Mesendoderm (in vitro differentiated cells): ENCODE results near the gene BRMS1.

ENCODE experiments used
- DNase-seq: peaks from one replicate; pipeline ENCODE4 v3.0.0; 2013
- H2AK5ac ChIP-seq: 2 replicates; pipeline ENCODE4 v1.6.1; 2013; ENCODE audit warnings: low read length, inconsistent platforms
- H2BK120ac ChIP-seq: 2 replicates; pipeline ENCODE4 v1.6.1; 2013; ENCODE audit warnings: low read depth, mild to moderate bottlenecking, low read length, moderate library complexity, mixed read lengths
- H2BK15ac ChIP-seq: replicated peaks from 2 replicates; pipeline ENCODE4 v1.6.1; 2013; ENCODE audit warnings: low read depth, mild to moderate bottlenecking, moderate library complexity
- H2BK5ac ChIP-seq: 2 replicates; pipeline ENCODE4 v1.6.1; 2013; ENCODE audit warnings: low read length, inconsistent platforms
- H3K18ac ChIP-seq: 2 replicates; pipeline ENCODE4 v1.6.1; 2013; ENCODE audit warnings: mild to moderate bottlenecking, low read length, mixed read lengths
- H3K23ac ChIP-seq: one replicate; pipeline ENCODE4 v1.6.1; 2013; ENCODE audit warnings: low read length
- H3K27ac ChIP-seq: 2 replicates; pipeline ENCODE4 v1.5.1; 2013; ENCODE audit warnings: low read depth, mild to moderate bottlenecking, inconsistent platforms, low read length, moderate library complexity
- H3K27me3 ChIP-seq: 2 replicates; pipeline ENCODE4 v1.6.1; 2013; ENCODE audit warnings: low read length, control low read depth, mild to moderate bottlenecking, inconsistent platforms; ENCODE audit not compliant: insufficient read depth, poor library complexity
- H3K36me3 ChIP-seq: 2 replicates; pipeline ENCODE4 v1.6.1; 2013; ENCODE audit warnings: low read length, inconsistent platforms; ENCODE audit not compliant: control insufficient read depth, insufficient read depth
- H3K4ac ChIP-seq: one replicate; pipeline ENCODE4 v1.6.1; 2013; ENCODE audit warnings: low read depth, mild to moderate bottlenecking, low read length, moderate library complexity
- H3K4me1 ChIP-seq: 2 replicates; pipeline ENCODE4 v1.6.1; 2013; ENCODE audit warnings: low read depth, low read length, inconsistent platforms; ENCODE audit not compliant: control insufficient read depth
- H3K4me2 ChIP-seq: 2 replicates; pipeline ENCODE4 v1.6.1; 2013; ENCODE audit warnings: low read length
- H3K4me3 ChIP-seq: 2 replicates; pipeline ENCODE4 v1.5.1; 2013; ENCODE audit warnings: mild to moderate bottlenecking, low read length
- H3K56ac ChIP-seq: one replicate; pipeline ENCODE4 v1.6.1; 2013; ENCODE audit warnings: low read length
- H3K79me1 ChIP-seq: 2 replicates; pipeline ENCODE4 v1.6.1; 2013; ENCODE audit warnings: low read length, inconsistent platforms
- H3K79me2 ChIP-seq: 2 replicates; pipeline ENCODE4 v1.6.1; 2013; ENCODE audit warnings: mild to moderate bottlenecking, low read length; ENCODE audit not compliant: control insufficient read depth, insufficient read depth
- H3K9ac ChIP-seq: 2 replicates; pipeline ENCODE4 v1.6.1; 2013; ENCODE audit warnings: low read length, inconsistent platforms
- H4K5ac ChIP-seq: one replicate; pipeline ENCODE4 v1.6.1; 2013; ENCODE audit warnings: low read length
- H4K8ac ChIP-seq: one replicate; pipeline ENCODE4 v1.6.1; 2013; ENCODE audit warnings: low read depth, mild to moderate bottlenecking, control low read depth, low read length, moderate library complexity
- whole genome bisulfite sequencing: extraction: QIAGEN DNeasy Blood & Tissue Kit; methylation state at CpG from one replicate; pipeline ENCODE4 v1.1.7; 2013; ENCODE audit warnings: low lambda C conversion rate, missing lambda C conversion rate; ENCODE audit not compliant: insufficient coverage; ENCODE audit errors: extremely low coverage; 5-methylcytosine and 5-hydroxymethylcytosine counted together

The BRMS1 gene

GRCh38 chr11:66365166-66365565, 20.3 kb upstream of the BRMS1 start:
- Histone ChIP-seq H4K8ac (no peak overlapping the region), H2BK5ac (no peak overlapping the region), H3K36me3 (peaks cover 24% of the 10 kb centered on the region), H3K4ac (no peak overlapping the region), H4K5ac (no peak overlapping the region), H3K18ac (no peak overlapping the region), H2AK5ac (no peak overlapping the region), H3K4me3 (no peak overlapping the region), H3K79me2 (peaks cover 14% of the 10 kb centered on the region), H3K56ac (no peak overlapping the region), H3K4me2 (no peak overlapping the region), H2BK15ac (no peak overlapping the region), H2BK120ac (no peak overlapping the region), H3K23ac (no peak overlapping the region), H3K27ac (no peak overlapping the region), H3K79me1 (peaks cover 21% of the 10 kb centered on the region), H3K27me3 (no peaks in the 10 kb centered on the region), H3K4me1 (peaks cover 8% of the 10 kb centered on the region), H3K9ac (no peak overlapping the region)
- no peak for DNase-seq
- WGBS, result no CpG with 5 or more reads among the region's 6 CpGs

- Histone ChIP-seq H2BK120ac (no peak overlapping the region), H3K4ac (no peak overlapping the region), H2BK5ac (no peak overlapping the region), H3K18ac (no peak overlapping the region), H3K79me2 (peaks cover 4% of the 10 kb centered on the region), H4K8ac (no peak overlapping the region), H3K56ac (no peak overlapping the region), H3K27me3 (no peaks in the 10 kb centered on the region), H2AK5ac (no peak overlapping the region), H3K4me2 (no peak overlapping the region), H3K4me1 (no peaks in the 10 kb centered on the region), H3K79me1 (peaks cover 11% of the 10 kb centered on the region), H3K27ac (no peak overlapping the region), H3K9ac (no peak overlapping the region), H3K4me3 (no peak overlapping the region), H2BK15ac (no peak overlapping the region), H4K5ac (no peak overlapping the region), H3K36me3 (peaks cover 24% of the 10 kb centered on the region), H3K23ac (no peak overlapping the region)
- WGBS, result no CpG with 5 or more reads among the region's 15 CpGs
- peak; percentile 88 for DNase-seq
Measured at GRCh38 chr11:66363805-66364535, 19.1 kb upstream of the BRMS1 start.

GRCh38 chr11:66363187-66363601, 18.3 kb upstream of the BRMS1 start:
- H3K9ac ChIP-seq, result no peak overlapping the region
- no peak overlapping the region for H3K4me2 ChIP-seq
- H3K79me1 ChIP-seq, result peaks cover 5% of the 10 kb centered on the region
- H2BK120ac ChIP-seq, result no peak overlapping the region
- H2BK5ac ChIP-seq, result no peak overlapping the region
- H4K8ac ChIP-seq, result no peak overlapping the region
- no peak for DNase-seq
- no peak overlapping the region for H3K56ac ChIP-seq
- no peak overlapping the region for H2BK15ac ChIP-seq
- H3K23ac ChIP-seq, result no peak overlapping the region
- H4K5ac ChIP-seq, result no peak overlapping the region
- WGBS, result no CpG with 5 or more reads among the region's 14 CpGs
- H3K18ac ChIP-seq, result no peak overlapping the region
- no peak overlapping the region for H3K4me3 ChIP-seq
- no peak overlapping the region for H3K27ac ChIP-seq
- H3K36me3 ChIP-seq, result peaks cover 17% of the 10 kb centered on the region
- H3K4me1 ChIP-seq, result no peaks in the 10 kb centered on the region
- H3K79me2 ChIP-seq, result no peaks in the 10 kb centered on the region
- no peaks in the 10 kb centered on the region for H3K27me3 ChIP-seq
- no peak overlapping the region for H2AK5ac ChIP-seq
- no peak overlapping the region for H3K4ac ChIP-seq

- Histone ChIP-seq H3K4me1 (no peaks in the 10 kb centered on the region), H3K18ac (no peak overlapping the region), H3K23ac (no peak overlapping the region), H4K8ac (no peak overlapping the region), H4K5ac (no peak overlapping the region), H3K4ac (no peak overlapping the region), H3K27me3 (no peaks in the 10 kb centered on the region), H3K4me3 (no peak overlapping the region), H3K36me3 (peaks cover 15% of the 10 kb centered on the region), H3K4me2 (no peak overlapping the region), H2AK5ac (no peak overlapping the region), H3K79me2 (no peaks in the 10 kb centered on the region), H2BK15ac (no peak overlapping the region), H3K9ac (no peak overlapping the region), H3K56ac (no peak overlapping the region), H2BK5ac (no peak overlapping the region), H3K79me1 (peaks cover 1% of the 10 kb centered on the region), H2BK120ac (no peak overlapping the region), H3K27ac (no peak overlapping the region)
- WGBS, result no CpG with 5 or more reads among the region's 9 CpGs
- no peak for DNase-seq
Measured at GRCh38 chr11:66362481-66363147, 17.7 kb upstream of the BRMS1 start.

GRCh38 chr11:66361502-66361941, 16.6 kb upstream of the BRMS1 start:
- H4K5ac ChIP-seq, result no peak overlapping the region
- no peaks in the 10 kb centered on the region for H3K79me2 ChIP-seq
- no peak overlapping the region for H3K27ac ChIP-seq

More at GRCh38 chr11:66361502-66361941, 16.6 kb upstream of the BRMS1 start:
- no peak overlapping the region for H3K4me3 ChIP-seq
- H3K4me1 ChIP-seq, result no peaks in the 10 kb centered on the region
- no peak overlapping the region for H3K4me2 ChIP-seq
- no peak overlapping the region for H2BK120ac ChIP-seq
- H2BK5ac ChIP-seq, result no peak overlapping the region
- no peak for DNase-seq
- H3K18ac ChIP-seq, result no peak overlapping the region
- H3K9ac ChIP-seq, result no peak overlapping the region
- H3K56ac ChIP-seq, result no peak overlapping the region
- H2AK5ac ChIP-seq, result no peak overlapping the region
- WGBS, result no CpG with 5 or more reads among the region's 6 CpGs
- no peak overlapping the region for H3K23ac ChIP-seq
- peaks cover 9% of the 10 kb centered on the region for H3K36me3 ChIP-seq
- peaks cover 1% of the 10 kb centered on the region for H3K79me1 ChIP-seq
- no peak overlapping the region for H2BK15ac ChIP-seq
- no peaks in the 10 kb centered on the region for H3K27me3 ChIP-seq
- H4K8ac ChIP-seq, result no peak overlapping the region
- H3K4ac ChIP-seq, result no peak overlapping the region
